Spleen (tissue), 11 donors: Measurements from ENCODE around the gene XIRP2. TPM values are rescaled to one million over a fixed set of nuclear protein-coding genes. Genes with fewer than 3 reads are reported as not detected.

Experiments used
- DNase-seq: peaks from one replicate; pipeline ENCODE4 v3.0.0-alpha.2; 2020
- H3K27ac ChIP-seq, 8 donors: fragments of 200-600 bp; sonication (generic) in 7 of 8; 1 replicate in 4 of 8; 2 replicates in 4 of 8; pipeline versions ENCODE4 v1.5.0 to v1.8.0; 2016 to 2021; ENCODE audit warnings: inconsistent platforms in 4 of 8, mild to moderate bottlenecking in 4 of 8, moderate library complexity in 1 of 8
- H3K27me3 ChIP-seq, 7 donors: fragments of 200-600 bp; sonication (generic) in 6 of 7; replicated peaks in 1 of 7; 1 replicate in 4 of 7; 2 replicates in 3 of 7; pipeline versions ENCODE4 v1.5.0 to v1.8.0; 2016 to 2021; ENCODE audit warnings: inconsistent platforms in 3 of 7, mild to moderate bottlenecking in 1 of 7
- H3K36me3 ChIP-seq, 6 donors: fragments of 200-600 bp; sonication (generic) in 5 of 6; 1 replicate in 4 of 6; 2 replicates in 2 of 6; pipeline versions ENCODE4 v1.5.0 to v1.8.0; 2016 to 2021; ENCODE audit warnings: inconsistent platforms in 2 of 6
- H3K4me1 ChIP-seq, 6 donors: fragments of 200-600 bp; sonication (generic) in 5 of 6; 1 replicate in 3 of 6; 2 replicates in 3 of 6; pipeline versions ENCODE4 v1.5.0 to v1.8.0; 2016 to 2021; ENCODE audit warnings: inconsistent platforms in 3 of 6
- H3K4me3 ChIP-seq, 8 donors: fragments of 200-600 bp; sonication (generic) in 7 of 8; 1 replicate in 4 of 8; 2 replicates in 4 of 8; pipeline versions ENCODE4 v1.5.0 to v1.8.0; 2016 to 2021; ENCODE audit warnings: inconsistent platforms in 4 of 8, mild to moderate bottlenecking in 4 of 8, moderate library complexity in 2 of 8
- H3K9me3 ChIP-seq, 8 donors: fragments of 200-600 bp; sonication (generic) in 7 of 8; 1 replicate in 4 of 8; 2 replicates in 4 of 8; pipeline versions ENCODE4 v1.5.0 to v1.8.0; 2016 to 2021; ENCODE audit warnings: inconsistent platforms in 4 of 8
- POLR2A ChIP-seq, 3 donors: fragments of 450-650 bp; IDR thresholded peaks; one replicate each; pipeline ENCODE4 v1.5.1; 2017; ENCODE audit warnings: antibody characterized with exemption in 3 of 3, mild to moderate bottlenecking in 1 of 3
- POLR2AphosphoS5 ChIP-seq, 3 donors: sonication (generic); formaldehyde crosslinking; IDR thresholded peaks; one replicate each; pipeline ENCODE4 v1.5.1; 2017; ENCODE audit warnings: antibody characterized with exemption in 3 of 3
- WGBS, 5 donors: extraction: QIAGEN DNeasy Blood & Tissue Kit in 3 of 5; methylation state at CpG; one replicate each; pipeline versions ENCODE4 v1.1.5 to v1.1.7; 2013 to 2018; 5-methylcytosine and 5-hydroxymethylcytosine counted together
- intact Hi-C: fragments of 100-400 bp; cut with DNase I; formaldehyde crosslinking; loops from one replicate; pipeline ENCODE4 v1.15.0; 2023; ENCODE audit warnings: low total_unique reads
- polyA plus RNA-seq, 3 donors: library from polyadenylated mRNA; stranded (reverse); fragments of 200-250 nt; gene quantifications; one replicate each; pipeline ENCODE4 v1.2.1, GENCODE V29; 2013
- total RNA-seq, 7 donors: library from RNA; depleted of rRNA in 3 of 7; stranded (reverse); fragments of >200 nt in 3 of 7; fragmentation: NEBNext Ultra II Directional in 4 of 7; extraction: Animal tissue kit (Norgen Biotek cat#: 25700) in 4 of 7; gene quantifications; one replicate each; pipeline versions ENCODE4 v1.1.0 to v1.2.1, GENCODE V29; 2016 to 2021
- TF ChIP-seq, protein P1 (sequence below), 11 experiments: fragments of 200-600 bp in 7 of 11; fragments of 450-650 bp in 4 of 11; sonication (generic) in 4 of 11; IDR thresholded peaks in 8 of 11; conservative IDR thresholded peaks in 3 of 11; 1 replicate in 7 of 11; 2 replicates in 4 of 11; pipeline versions ENCODE4 v1.4.0 to v1.8.0; 2016 to 2021; ENCODE audit warnings: antibody characterized with exemption in 11 of 11, inconsistent platforms in 4 of 11, mild to moderate bottlenecking in 1 of 11
- donor health status: healthy with polysubstance abuse.
- donor health status: DM: no; HTN: no; CAD: no; lungs with moderate emphysema.
- donor health status: DM: no; HTN: no; CAD: no.
- donor health status: Bipolar disorder and iron deficiency.
- donor health status: healthy.
- donor health status: DM: no; HTN: no; CAD: no.
- donor health status: DM: yes; HTN: yes; CAD: no.

XIRP2 gene
- total and polyA plus RNA-seq, 10 donors, result 0.10 to 3.2 (median 0.47) TPM

DNA sequence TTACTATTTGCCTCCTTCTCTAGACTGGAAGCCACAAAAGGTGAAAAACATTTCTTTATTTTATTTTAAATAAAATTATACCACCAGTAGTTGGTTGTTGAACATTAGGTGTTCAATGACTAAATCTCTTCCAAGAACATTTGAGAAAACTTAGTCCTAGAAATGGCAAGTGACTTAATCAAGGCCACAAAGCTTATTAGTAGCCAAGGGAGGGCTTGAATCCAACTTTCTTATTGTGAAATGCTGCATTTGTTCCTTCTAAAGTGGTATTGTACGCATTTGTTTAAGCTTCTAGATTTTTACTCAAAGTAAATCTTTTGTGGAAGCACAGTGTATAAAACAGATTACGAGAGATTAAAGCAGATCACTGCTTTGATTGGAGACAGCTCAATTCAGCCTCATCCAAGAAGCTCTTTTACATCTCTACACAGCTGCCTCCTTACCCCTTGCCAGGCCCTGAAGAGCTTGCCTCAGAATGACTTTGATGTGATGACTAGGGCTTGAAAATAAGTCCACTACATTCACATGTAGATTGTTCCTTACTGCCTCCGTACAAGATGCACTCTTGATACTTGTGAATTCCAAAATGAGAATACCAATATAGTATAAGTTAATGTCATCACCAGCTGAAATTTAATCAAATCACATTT lies 244.8 kb downstream of the XIRP2 start:
- H3K27ac ChIP-seq, result no peak overlapping the region

DNA sequence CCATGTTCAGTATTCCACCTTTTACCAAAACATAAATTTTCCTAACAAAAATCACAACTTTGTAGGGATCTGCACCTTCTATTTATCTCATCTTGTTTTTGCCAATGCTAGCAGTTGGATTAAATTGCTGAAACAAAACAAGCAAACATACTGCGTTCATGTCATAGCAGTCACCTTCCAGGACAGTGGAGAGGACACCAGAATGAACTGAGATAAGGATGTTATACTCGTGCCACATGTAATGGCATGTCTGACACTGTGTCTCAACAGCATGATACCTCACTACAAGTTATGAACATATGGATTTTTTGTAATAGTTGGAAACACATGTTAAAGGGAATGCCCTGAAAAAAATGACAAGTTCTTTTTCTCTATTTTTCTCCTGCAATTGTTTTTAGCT lies 245.3 kb downstream of the XIRP2 start:
- TF ChIP-seq, protein P1, sequence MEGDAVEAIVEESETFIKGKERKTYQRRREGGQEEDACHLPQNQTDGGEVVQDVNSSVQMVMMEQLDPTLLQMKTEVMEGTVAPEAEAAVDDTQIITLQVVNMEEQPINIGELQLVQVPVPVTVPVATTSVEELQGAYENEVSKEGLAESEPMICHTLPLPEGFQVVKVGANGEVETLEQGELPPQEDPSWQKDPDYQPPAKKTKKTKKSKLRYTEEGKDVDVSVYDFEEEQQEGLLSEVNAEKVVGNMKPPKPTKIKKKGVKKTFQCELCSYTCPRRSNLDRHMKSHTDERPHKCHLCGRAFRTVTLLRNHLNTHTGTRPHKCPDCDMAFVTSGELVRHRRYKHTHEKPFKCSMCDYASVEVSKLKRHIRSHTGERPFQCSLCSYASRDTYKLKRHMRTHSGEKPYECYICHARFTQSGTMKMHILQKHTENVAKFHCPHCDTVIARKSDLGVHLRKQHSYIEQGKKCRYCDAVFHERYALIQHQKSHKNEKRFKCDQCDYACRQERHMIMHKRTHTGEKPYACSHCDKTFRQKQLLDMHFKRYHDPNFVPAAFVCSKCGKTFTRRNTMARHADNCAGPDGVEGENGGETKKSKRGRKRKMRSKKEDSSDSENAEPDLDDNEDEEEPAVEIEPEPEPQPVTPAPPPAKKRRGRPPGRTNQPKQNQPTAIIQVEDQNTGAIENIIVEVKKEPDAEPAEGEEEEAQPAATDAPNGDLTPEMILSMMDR (IDR thresholded peaks at IDR 0.05 in 8 of 11, conservative IDR thresholded peaks at IDR 0.05 in 3 of 11), result no peak
- TF ChIP-seq POLR2AphosphoS5 (IDR thresholded peaks at IDR 0.05), result no peak
- TF ChIP-seq POLR2A (IDR thresholded peaks at IDR 0.05), result no peak
- intact Hi-C loops, result no loop called here
- no peaks in the 10 kb centered on the region for H3K27me3 ChIP-seq
- no peaks in the 10 kb centered on the region for H3K36me3 ChIP-seq
- H3K9me3 ChIP-seq, result no peaks in the 10 kb centered on the region
- DNase-seq, result no peak
- no peak overlapping the region for H3K27ac ChIP-seq
- 84 to 96% (median 88%) methylated on average over 2 of the region's 2 CpGs for WGBS, 5 donors
- H3K4me3 ChIP-seq, result no peak overlapping the region
- H3K4me1 ChIP-seq, result no peaks in the 10 kb centered on the region

More for the DNA sequence above, 244.8 kb downstream of the XIRP2 start:
- WGBS, 5 donors, result 73 to 87% (median 86%) methylated on average over 3 of the region's 3 CpGs
- no peaks in the 10 kb centered on the region for H3K9me3 ChIP-seq
- DNase-seq, result no peak
- no peaks in the 10 kb centered on the region for H3K4me1 ChIP-seq
- H3K27me3 ChIP-seq, result no peaks in the 10 kb centered on the region
- intact Hi-C loops, result no loop called here
- no peaks in the 10 kb centered on the region for H3K36me3 ChIP-seq
- H3K4me3 ChIP-seq, result no peak overlapping the region
- TF ChIP-seq POLR2AphosphoS5 (IDR thresholded peaks at IDR 0.05) (no peak), POLR2A (IDR thresholded peaks at IDR 0.05) (no peak)
- TF ChIP-seq, protein P1 (IDR thresholded peaks at IDR 0.05 in 8 of 11, conservative IDR thresholded peaks at IDR 0.05 in 3 of 11), result no peak

DNA sequence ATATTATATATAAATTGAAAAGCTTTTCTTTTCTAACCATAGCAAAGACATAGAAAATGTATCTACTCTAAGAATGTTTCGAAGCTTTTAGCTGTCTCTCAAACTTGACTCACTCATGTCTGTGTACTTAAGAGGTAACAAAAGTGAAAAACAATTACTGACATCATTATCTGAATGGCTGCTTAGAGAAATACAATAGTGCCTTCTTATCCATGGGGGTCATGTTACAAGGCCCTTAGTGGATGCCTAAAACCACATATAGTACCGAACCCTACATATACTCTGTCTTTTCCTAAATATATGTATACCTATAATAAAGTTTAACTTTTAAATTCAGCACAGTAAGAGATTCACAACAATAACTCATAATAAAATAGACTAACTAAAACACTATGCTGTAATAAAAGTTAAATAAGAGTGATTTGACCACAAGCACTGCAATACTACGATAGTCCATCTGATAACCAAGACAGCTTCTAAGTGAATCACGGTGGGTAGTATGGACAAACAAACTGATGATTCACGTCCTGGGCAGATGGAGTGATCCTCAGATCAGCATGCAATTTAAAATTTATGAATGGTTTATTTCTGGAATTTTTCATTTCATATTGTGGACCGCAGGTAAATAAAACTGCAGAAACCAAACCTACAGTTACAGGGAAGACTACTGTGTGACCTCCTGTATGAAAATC lies 246.2 kb downstream of the XIRP2 start:
- intact Hi-C loops, result no loop called here
- no peaks in the 10 kb centered on the region for H3K4me1 ChIP-seq
- H3K9me3 ChIP-seq, result no peaks in the 10 kb centered on the region
- H3K36me3 ChIP-seq, result no peaks in the 10 kb centered on the region
- TF ChIP-seq POLR2A (IDR thresholded peaks at IDR 0.05) (no peak), POLR2AphosphoS5 (IDR thresholded peaks at IDR 0.05) (no peak)
- TF ChIP-seq, protein P1 (IDR thresholded peaks at IDR 0.05 in 8 of 11, conservative IDR thresholded peaks at IDR 0.05 in 3 of 11), result no peak
- no peak overlapping the region for H3K27ac ChIP-seq
- H3K4me3 ChIP-seq, result no peak overlapping the region
- 69 to 84% (median 74%) methylated on average over 6 of the region's 6 CpGs for WGBS, 5 donors
- H3K27me3 ChIP-seq, result no peaks in the 10 kb centered on the region
- no peak for DNase-seq

DNA sequence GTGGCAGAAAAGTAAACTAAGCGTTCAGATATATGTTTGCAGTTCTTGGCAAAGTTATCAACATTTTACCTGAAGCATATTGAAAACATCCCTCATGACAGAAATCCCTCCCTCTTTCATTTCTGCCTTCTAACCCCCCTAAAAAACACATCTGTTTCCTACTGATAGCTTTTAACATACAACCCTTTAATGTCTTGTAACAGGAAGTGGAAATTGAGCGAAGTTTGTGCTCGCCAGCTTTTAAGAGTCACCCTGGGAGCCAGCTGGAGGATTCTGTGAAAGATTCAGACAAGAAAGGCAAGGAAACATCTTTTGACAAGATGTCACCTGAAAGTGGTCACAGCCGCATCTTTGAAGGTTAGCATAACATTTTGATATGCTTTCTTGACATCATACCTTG lies 247.4 kb downstream of the XIRP2 start:
- DNase-seq, result no peak
- Histone ChIP-seq H3K4me3 (peak overlapping the region in 1 of 8 donors; percentile 34), H3K9me3 (no peaks in the 10 kb centered on the region), H3K27me3 (no peaks in the 10 kb centered on the region), H3K27ac (peak overlapping the region in 1 of 8 donors; percentile 25), H3K36me3 (no peaks in the 10 kb centered on the region), H3K4me1 (no peaks in the 10 kb centered on the region)
- intact Hi-C loops, result no loop called here
- WGBS, 5 donors, result 3 to 13% (median 8%) methylated on average over 4 of the region's 4 CpGs
- TF ChIP-seq POLR2AphosphoS5 (IDR thresholded peaks at IDR 0.05) (no peak), POLR2A (IDR thresholded peaks at IDR 0.05) (no peak)
- TF ChIP-seq, protein P1 (IDR thresholded peaks at IDR 0.05 in 8 of 11, conservative IDR thresholded peaks at IDR 0.05 in 3 of 11), result no peak
